ENCODE data around the gene RPA1.
"Not testable (repeated sequence)": the region's sequence is repeated elsewhere in the genome, so short reads cannot be mapped to it uniquely, and the experiment has no call there.

The RPA1 gene

GRCh38 chr17:1880851-1881630 is 51.2 kb downstream of the RPA1 start:
- no peak for DNase-seq

GRCh38 chr17:1882836-1883235 is 53.0 kb downstream of the RPA1 start:
- no peak for DNase-seq

GRCh38 chr17:1883536-1883935 is 53.7 kb downstream of the RPA1 start:
- DNase-seq = no peak

- DNase-seq = no peak
These were observed 58.9 kb downstream of the RPA1 start for GRCh38 chr17:1888741-1889140.

- no peak for DNase-seq
These were observed 61.1 kb downstream of the RPA1 start for GRCh38 chr17:1890758-1891450.

- no peak for DNase-seq
These were observed 65.0 kb downstream of the RPA1 start for GRCh38 chr17:1894753-1895339.

GRCh38 chr17:1895479-1895878 is 65.7 kb downstream of the RPA1 start:
- DNase-seq = not testable (repeated sequence)

GRCh38 chr17:1896243-1897104 is 66.7 kb downstream of the RPA1 start:
- no peak for DNase-seq

- DNase-seq = no peak
These were observed 67.4 kb downstream of the RPA1 start for GRCh38 chr17:1897105-1897656.

GRCh38 chr17:1898332-1898731 is 68.5 kb downstream of the RPA1 start:
- DNase-seq = no peak

- DNase-seq = no peak
These were observed 69.1 kb downstream of the RPA1 start for GRCh38 chr17:1898872-1899271.

GRCh38 chr17:1899403-1900000 is 69.7 kb downstream of the RPA1 start:
- DNase-seq = no peak

GRCh38 chr17:1904273-1905182 is 74.7 kb downstream of the RPA1 start:
- DNase-seq = no peak

- DNase-seq = peak; percentile 60
These were observed 75.5 kb downstream of the RPA1 start for GRCh38 chr17:1905190-1905913.

GRCh38 chr17:1906662-1907101 is 76.9 kb downstream of the RPA1 start:
- DNase-seq = no peak

GRCh38 chr17:1907216-1907631 is 77.4 kb downstream of the RPA1 start:
- DNase-seq = no peak

- no peak for DNase-seq
These were observed 78.3 kb downstream of the RPA1 start for GRCh38 chr17:1907909-1908698.

- peak; percentile 11 for DNase-seq
These were observed 79.0 kb downstream of the RPA1 start for GRCh38 chr17:1908699-1909309.

- DNase-seq = no peak
These were observed 80.2 kb downstream of the RPA1 start for GRCh38 chr17:1909985-1910384.

All from NCI-H1417 treated with DMSO at 0.1 percent for 48 hours (cell line).